H1 (cell line): ENCODE measurements around the gene FAM120C. TPM values are rescaled to one million over a fixed set of nuclear protein-coding genes. Genes with fewer than 3 reads are reported as not detected.

ENCODE experiments used
- CTCF ChIA-PET: fragments of 300-600 bp; sonication (Branson Sonifier 250); formaldehyde crosslinking; loops from one replicate; lab custom pipeline; 2021; ENCODE audit not compliant: partially characterized antibody; lab: Charles Lee
- POLR2A ChIA-PET: fragments of 300-600 bp; sonication (Branson Sonifier 250); formaldehyde crosslinking; loops from one replicate; lab custom pipeline; 2021; ENCODE audit warnings: inconsistent platforms; ENCODE audit not compliant: partially characterized antibody; lab: Charles Lee
- DNase-seq, 2 experiments: peaks; one replicate each; pipeline versions ENCODE4 v3.0.0 to v3.0.0-alpha.2; 2010 to 2022; ENCODE audit warnings: low spot score in 2 of 2, low read depth in 1 of 2, mixed read lengths in 1 of 2
- FAIRE-seq: peaks from 2 replicates; lab custom pipeline; 2011; peaks lifted over from hg19 to GRCh38; lab: Jason Lieb, UNC
- H2AFZ ChIP-seq: 2 replicates; pipeline ENCODE4 v1.8.1; 2012; ENCODE audit warnings: low read length, inconsistent platforms
- H2AK5ac ChIP-seq: 2 replicates; pipeline ENCODE4 v1.6.1; 2013; ENCODE audit warnings: low read depth, low read length
- H2BK120ac ChIP-seq: replicated peaks from 2 replicates; pipeline ENCODE3; 2013; ENCODE audit warnings: low read depth, low read length, inconsistent platforms
- H2BK12ac ChIP-seq: 2 replicates; pipeline ENCODE4 v1.6.1; 2013; ENCODE audit warnings: low read depth, low read length
- H2BK15ac ChIP-seq: 2 replicates; pipeline ENCODE4 v1.6.1; 2013; ENCODE audit warnings: low read length
- H2BK20ac ChIP-seq: 2 replicates; pipeline ENCODE4 v1.6.1; 2013; ENCODE audit warnings: low read length
- H2BK5ac ChIP-seq: 2 replicates; pipeline ENCODE4 v1.6.1; 2013; ENCODE audit warnings: low read depth, low read length
- H3K14ac ChIP-seq: 2 replicates; pipeline ENCODE4 v1.6.1; 2013; ENCODE audit warnings: inconsistent platforms; ENCODE audit not compliant: insufficient read length
- H3K18ac ChIP-seq: 2 replicates; pipeline ENCODE4 v1.6.1; 2013; ENCODE audit warnings: low read length; ENCODE audit errors: extremely low read depth
- H3K23ac ChIP-seq: 2 replicates; pipeline ENCODE4 v1.6.1; 2013; ENCODE audit warnings: inconsistent platforms; ENCODE audit not compliant: insufficient read length
- H3K23me2 ChIP-seq: 2 replicates; pipeline ENCODE4 v1.6.1; 2013; ENCODE audit warnings: low read depth, low read length
- H3K27ac ChIP-seq: 2 replicates; pipeline ENCODE4 v1.6.1; 2011; ENCODE audit warnings: low read depth, low read length, inconsistent platforms
- H3K27me3 ChIP-seq, 4 experiments: replicated peaks in 1 of 4; 1 replicate in 1 of 4; 2 replicates in 3 of 4; pipeline versions ENCODE4 v1.6.1 to v1.8.1; 2011 to 2013; ENCODE audit warnings: low read length in 3 of 4, mild to moderate bottlenecking in 3 of 4, inconsistent platforms in 2 of 4, mixed read lengths in 2 of 4, moderate library complexity in 1 of 4; ENCODE audit not compliant: control insufficient read depth in 3 of 4, insufficient read depth in 3 of 4; ENCODE audit errors: extremely low read depth in 1 of 4
- H3K36me3 ChIP-seq, 4 experiments: 2 replicates each; pipeline versions ENCODE4 v1.6.1 to v1.8.1; 2011 to 2013; ENCODE audit warnings: mild to moderate bottlenecking in 4 of 4, low read length in 3 of 4, moderate library complexity in 2 of 4, control low read depth in 1 of 4, inconsistent platforms in 1 of 4; ENCODE audit not compliant: insufficient read depth in 4 of 4, control insufficient read depth in 2 of 4
- H3K4ac ChIP-seq: replicated peaks from 2 replicates; pipeline ENCODE3; 2013; ENCODE audit warnings: low read length, low read depth, mixed read lengths, inconsistent platforms; ENCODE audit not compliant: insufficient read length
- H3K4me1 ChIP-seq, 4 experiments: replicated peaks in 1 of 4; 1 replicate in 1 of 4; 2 replicates in 3 of 4; pipeline versions ENCODE4 v1.6.1 to v1.8.1; 2011 to 2013; ENCODE audit warnings: low read length in 3 of 4, inconsistent platforms in 2 of 4, mixed read lengths in 1 of 4; ENCODE audit not compliant: insufficient read depth in 4 of 4, control insufficient read depth in 3 of 4
- H3K4me2 ChIP-seq, 2 experiments: 2 replicates each; pipeline versions ENCODE4 v1.6.1 to v1.8.1; 2011 to 2013; ENCODE audit warnings: low read depth in 2 of 2, low read length in 2 of 2, control low read depth in 1 of 2, inconsistent platforms in 1 of 2, mild to moderate bottlenecking in 1 of 2; ENCODE audit not compliant: insufficient read depth in 1 of 2
- H3K4me3 ChIP-seq, 4 experiments: fragments of 200-600, 300-600 bp in 1 of 4; sonication (generic), shearing (Covaris generic), sonication (Bioruptor Twin) in 1 of 4; 2 replicates each; pipeline versions ENCODE4 v1.5.1 to v1.8.1; 2011 to 2016; ENCODE audit warnings: low read length in 4 of 4, low read depth in 3 of 4, control low read depth in 2 of 4, inconsistent platforms in 2 of 4, mild to moderate bottlenecking in 2 of 4, mixed read lengths in 1 of 4, moderate library complexity in 1 of 4; ENCODE audit not compliant: insufficient read depth in 2 of 4; ENCODE audit errors: extremely low read depth in 1 of 4
- H3K56ac ChIP-seq: replicated peaks from 2 replicates; pipeline ENCODE3; 2013; ENCODE audit warnings: low read depth, mild to moderate bottlenecking, mixed read lengths, low read length, inconsistent platforms; ENCODE audit not compliant: insufficient read length
- H3K79me1 ChIP-seq: 2 replicates; pipeline ENCODE4 v1.6.1; 2013; ENCODE audit warnings: low read depth, low read length, control low read depth
- H3K79me2 ChIP-seq, 2 experiments: 2 replicates each; pipeline versions ENCODE4 v1.6.1 to v1.8.1; 2012 to 2013; ENCODE audit warnings: low read length in 2 of 2, mild to moderate bottlenecking in 2 of 2, inconsistent platforms in 1 of 2; ENCODE audit not compliant: insufficient read depth in 2 of 2, control insufficient read depth in 1 of 2
- H3K9ac ChIP-seq, 4 experiments: replicated peaks in 1 of 4; 1 replicate in 1 of 4; 2 replicates in 3 of 4; pipeline versions ENCODE4 v1.6.1 to v1.8.1; 2011 to 2013; ENCODE audit warnings: low read depth in 3 of 4, low read length in 3 of 4, control low read depth in 2 of 4, mild to moderate bottlenecking in 2 of 4, moderate library complexity in 2 of 4, inconsistent platforms in 1 of 4; ENCODE audit errors: extremely low read depth in 1 of 4
- H3K9me3 ChIP-seq, 2 experiments: 2 replicates each; pipeline versions ENCODE4 v1.6.1 to v1.8.1; 2012 to 2013; ENCODE audit warnings: mild to moderate bottlenecking in 2 of 2, moderate library complexity in 2 of 2, control low read depth in 1 of 2, inconsistent platforms in 1 of 2, low read depth in 1 of 2, low read length in 1 of 2, mixed read lengths in 1 of 2; ENCODE audit not compliant: insufficient read depth in 2 of 2
- H4K20me1 ChIP-seq, 2 experiments: replicated peaks in 1 of 2; 2 replicates each; pipeline versions ENCODE3 to v1.8.1; 2011 to 2013; ENCODE audit warnings: inconsistent platforms in 2 of 2, low read length in 2 of 2, mild to moderate bottlenecking in 1 of 2; ENCODE audit not compliant: insufficient read depth in 2 of 2, control insufficient read depth in 1 of 2
- H4K5ac ChIP-seq: 2 replicates; pipeline ENCODE4 v1.6.1; 2013; ENCODE audit warnings: low read length, low read depth, mixed read lengths, inconsistent platforms; ENCODE audit not compliant: insufficient read length
- H4K8ac ChIP-seq: 2 replicates; pipeline ENCODE4 v1.8.0; 2013; ENCODE audit warnings: mild to moderate bottlenecking, moderate library complexity, low read length, inconsistent platforms; ENCODE audit not compliant: insufficient read depth; ENCODE audit errors: extremely low read depth
- H4K91ac ChIP-seq: replicated peaks from 2 replicates; pipeline ENCODE3; 2013; ENCODE audit warnings: low read length, mixed read lengths, inconsistent platforms; ENCODE audit not compliant: insufficient read length
- HDAC2 ChIP-seq, 2 experiments: fragments of 300-600 bp in 1 of 2; sonication (generic) in 1 of 2; IDR thresholded peaks; 2 replicates each; pipeline ENCODE4 v1.6.1; 2011 to 2012; ENCODE audit warnings: low read depth in 2 of 2, low read length in 2 of 2, mild to moderate bottlenecking in 2 of 2, moderate library complexity in 2 of 2, borderline replicate concordance in 1 of 2, inconsistent platforms in 1 of 2
- KDM4A ChIP-seq: IDR thresholded peaks from one replicate; pipeline ENCODE4 v1.7.1; 2012; ENCODE audit warnings: low read depth, mild to moderate bottlenecking, moderate library complexity, low read length, inconsistent platforms; ENCODE audit not compliant: severe bottlenecking
- MAFK ChIP-seq: IDR thresholded peaks from 2 replicates; pipeline ENCODE4 v1.6.1; 2012; ENCODE audit warnings: low read depth, mild to moderate bottlenecking, improper control_type of control experiment, low read length
- SAP30 ChIP-seq: fragments of 300-600 bp; sonication (generic); IDR thresholded peaks from 2 replicates; pipeline ENCODE4 v1.7.1; 2012; ENCODE audit warnings: low read length, moderate library complexity, mild to moderate bottlenecking, inconsistent platforms; ENCODE audit not compliant: insufficient read depth, insufficient replicate concordance
- YY1 ChIP-seq: IDR thresholded peaks from 2 replicates; pipeline ENCODE4 v1.6.1; 2011; ENCODE audit warnings: low read depth, mild to moderate bottlenecking, low read length
- WGBS, 2 experiments: shearing (Covaris generic) in 1 of 2; methylation state at CpG; one replicate each; pipeline versions ENCODE4 v1.1.6 to v1.1.7; 2013 to 2015; ENCODE audit warnings: low lambda C conversion rate in 2 of 2, mixed read lengths in 2 of 2, inconsistent platforms in 1 of 2, low coverage in 1 of 2, missing lambda C conversion rate in 1 of 2; ENCODE audit not compliant: insufficient replicate concordance in 2 of 2, insufficient coverage in 1 of 2, insufficient read length in 1 of 2; ENCODE audit errors: extremely low coverage in 1 of 2, missing lambda C conversion rate in 1 of 2; 5-methylcytosine and 5-hydroxymethylcytosine counted together
- polyA plus RNA-seq, 7 experiments: library from polyadenylated mRNA; depleted of rRNA in 3 of 7; stranded (reverse) in 5 of 7; unstranded in 2 of 7; fragments of >200 nt in 5 of 7; fragments of 200-250 nt in 2 of 7; gene quantifications; 1 replicate in 5 of 7; 2 replicates in 1 of 7; 4 replicates in 1 of 7; pipeline versions ENCODE4 v1.2.1 to v1.2.3, GENCODE V29; 2011 to 2013; ENCODE audit warnings: missing spikeins in 2 of 7, mixed read lengths in 2 of 7
- total RNA-seq: library from RNA; stranded (reverse); fragmentation: NEBNext Ultra II Directional; extraction: Animal tissue kit (Norgen Biotek cat#: 25700); gene quantifications from 2 replicates; pipeline ENCODE4 v1.2.1, GENCODE V29; 2021

FAM120C gene
- total and polyA plus RNA-seq, 2 of the 8 experiments (the other 6 are each of a cell fraction or from before 2014, with no cell fraction given), result 4.4 to 8.1 TPM

DNA sequence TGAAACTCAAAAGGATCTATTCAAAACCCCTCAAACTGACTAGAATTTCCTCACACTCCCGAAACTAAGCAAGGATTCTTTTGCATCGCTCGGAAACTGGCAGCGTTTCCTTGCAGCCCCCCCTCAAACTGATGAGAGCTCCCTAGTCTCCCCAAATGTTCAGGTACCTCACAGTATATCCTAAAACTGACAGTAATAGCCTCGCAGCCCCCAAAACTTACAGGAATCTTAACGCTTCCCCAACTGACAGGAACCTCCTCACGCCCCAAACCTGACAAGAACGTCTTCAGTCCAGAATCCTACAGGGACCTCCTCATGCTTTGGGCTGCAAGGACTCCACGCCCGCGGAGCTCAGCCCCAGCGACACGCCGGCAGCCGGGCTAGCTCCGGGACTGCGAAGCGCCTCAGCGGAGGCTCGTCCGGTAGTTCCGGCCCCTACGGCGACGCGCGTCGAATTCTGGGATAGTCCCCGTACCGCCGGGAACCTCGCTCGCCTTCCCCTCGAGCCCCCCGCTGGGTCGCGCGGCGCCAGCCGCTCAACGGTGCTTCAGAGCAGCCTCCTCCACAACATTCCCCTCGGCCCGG, 139.4 kb downstream of the FAM120C start:
- H3K27me3 ChIP-seq, result no peaks in the 10 kb centered on the region
- H4K8ac ChIP-seq, result peak overlapping the region; percentile 98
- H3K9me3 ChIP-seq, result no peaks in the 10 kb centered on the region
- ChIA-PET POLR2A (interaction anchor here (0.9 to 3.4 kb wide), 11 partner anchors 10 to 400 kb away, joined by 3 to 18 read pairs (median 3); partner anchors contain the start of genes FAM120C and TSR2), CTCF (interaction anchor here (1.6 kb wide), 1 partner anchor 60 kb away, joined by 3 read pairs; no protein-coding TSS in a partner anchor)
- FAIRE-seq (no peak), DNase-seq (peak in 1 of 2 experiments; percentile 64)
- peaks cover 1 to 7% (median 4%) of the 10 kb centered on the region in 4 experiments; a peak in 3 of 7 replicates for H3K4me1 ChIP-seq
- H2AK5ac ChIP-seq, result no peak overlapping the region
- no peaks in the 10 kb centered on the region for H3K79me2 ChIP-seq
- H2BK15ac ChIP-seq, result no peak overlapping the region
- no peak overlapping the region for H2BK120ac ChIP-seq
- peaks cover 7% of the 10 kb centered on the region for H3K23me2 ChIP-seq
- no peak overlapping the region for H3K14ac ChIP-seq
- H3K79me1 ChIP-seq, result no peaks in the 10 kb centered on the region
- no peaks in the 10 kb centered on the region for H4K20me1 ChIP-seq
- H3K9ac ChIP-seq, result peak overlapping the region; percentile 70 to 94 (median 86)
- H2BK20ac ChIP-seq, result no peak overlapping the region
- no peak overlapping the region for H3K23ac ChIP-seq
- 2% methylated on average over 18 of the region's 43 CpGs; no CpG with 5 or more reads in 1 of the 2 experiments for WGBS, 2 experiments
- H4K91ac ChIP-seq, result no peak overlapping the region
- H3K4me2 ChIP-seq, result peak overlapping the region; percentile 78 to 88
- peak overlapping the region; percentile 83 for H4K5ac ChIP-seq
- TF ChIP-seq SAP30 (peak; percentile 44), KDM4A (peak; percentile 10), YY1 (no peak), MAFK (no peak), HDAC2 (IDR thresholded peaks at IDR 0.05; ENCODE audit: borderline replicate concordance in 1 of 2, low read depth in 2 of 2, low read length in 2 of 2) (0 out of 4 replicates have a peak, but pooled peaks of 1 of the 2 experiments have one; percentile 62)
- peak overlapping the region; percentile 32; the same call in 1 of the 2 replicates for H2AFZ ChIP-seq
- H3K4me3 ChIP-seq, result peak overlapping the region; percentile 72 to 90 (median 78)
- H2BK5ac ChIP-seq, result peak overlapping the region; percentile 88
- H2BK12ac ChIP-seq, result no peak overlapping the region
- H3K4ac ChIP-seq, result peak overlapping the region; percentile 53
- peaks cover 0 to 24% (median 8%) of the 10 kb centered on the region in 4 experiments; a peak in 7 of 8 replicates for H3K36me3 ChIP-seq
- H3K27ac ChIP-seq, result peak overlapping the region; percentile 90; the same call in 1 of the 2 replicates
- peak overlapping the region; percentile 77 for H3K56ac ChIP-seq
- peak overlapping the region; percentile 71; the same call in 1 of the 2 replicates for H3K18ac ChIP-seq
